Hematopoietic multipotent progenitor cell treated with erythropoietin and hydrocortisone succinate and interleukin-3 and kit ligand, for 6 days (in vitro differentiated cells): Measurements from ENCODE around the gene PRIMPOL.
"Not testable (repeated sequence)": the region's sequence is repeated elsewhere in the genome, so short reads cannot be mapped to it uniquely, and the experiment has no call there.

ENCODE experiments used
- DNase-seq: peaks from one replicate; pipeline ENCODE4 v3.0.0-alpha.2; 2015

The PRIMPOL gene

GRCh38 chr4:184641451-184641850 lies 8.1 kb upstream of the PRIMPOL start:
- no peak for DNase-seq

- DNase-seq = no peak
Observed at GRCh38 chr4:184643731-184644130, 5.8 kb upstream of the PRIMPOL start.

- no peak for DNase-seq
Observed at GRCh38 chr4:184644553-184645307, 4.8 kb upstream of the PRIMPOL start.

GRCh38 chr4:184645904-184646610 lies 3.5 kb upstream of the PRIMPOL start:
- no peak for DNase-seq

- DNase-seq = no peak
Observed at GRCh38 chr4:184647266-184648053, 2.1 kb upstream of the PRIMPOL start.

- DNase-seq = no peak
Observed at GRCh38 chr4:184648054-184648312, 1.6 kb upstream of the PRIMPOL start.

GRCh38 chr4:184648313-184649025 lies 1.1 kb upstream of the PRIMPOL start:
- peak; percentile 57 for DNase-seq

GRCh38 chr4:184649971-184650855 lies 675 bp downstream of the PRIMPOL start:
- DNase-seq = peak; percentile 65

GRCh38 chr4:184651899-184652298 lies 2.4 kb downstream of the PRIMPOL start:
- no peak for DNase-seq

GRCh38 chr4:184652681-184653080 lies 3.1 kb downstream of the PRIMPOL start:
- DNase-seq = not testable (repeated sequence)

- DNase-seq = no peak
Observed at GRCh38 chr4:184653650-184654049, 4.1 kb downstream of the PRIMPOL start.

- no peak for DNase-seq
Observed at GRCh38 chr4:184655889-184656869, 6.6 kb downstream of the PRIMPOL start.

GRCh38 chr4:184657144-184657543 lies 7.6 kb downstream of the PRIMPOL start:
- DNase-seq = no peak

- not testable (repeated sequence) for DNase-seq
Observed at GRCh38 chr4:184657820-184658219, 8.3 kb downstream of the PRIMPOL start.

- DNase-seq = no peak
Observed at GRCh38 chr4:184660978-184661377, 11.4 kb downstream of the PRIMPOL start.

GRCh38 chr4:184662236-184662635 lies 12.7 kb downstream of the PRIMPOL start:
- no peak for DNase-seq

GRCh38 chr4:184664445-184665210 lies 15.1 kb downstream of the PRIMPOL start:
- DNase-seq = peak; percentile 83

GRCh38 chr4:184666670-184667069 lies 17.1 kb downstream of the PRIMPOL start:
- no peak for DNase-seq

GRCh38 chr4:184668096-184668495 lies 18.6 kb downstream of the PRIMPOL start:
- no peak for DNase-seq

- peak; percentile 67 for DNase-seq
Observed at GRCh38 chr4:184668511-184669114, 19.1 kb downstream of the PRIMPOL start.
